NCI-H1930 (cell line): ENCODE measurements around the gene PRRG2.

ENCODE experiments used
- DNase-seq, 2 experiments: peaks; one replicate each; lab custom pipeline; 2025; lab: John Stamatoyannopoulos, UW

PRRG2 gene

DNA sequence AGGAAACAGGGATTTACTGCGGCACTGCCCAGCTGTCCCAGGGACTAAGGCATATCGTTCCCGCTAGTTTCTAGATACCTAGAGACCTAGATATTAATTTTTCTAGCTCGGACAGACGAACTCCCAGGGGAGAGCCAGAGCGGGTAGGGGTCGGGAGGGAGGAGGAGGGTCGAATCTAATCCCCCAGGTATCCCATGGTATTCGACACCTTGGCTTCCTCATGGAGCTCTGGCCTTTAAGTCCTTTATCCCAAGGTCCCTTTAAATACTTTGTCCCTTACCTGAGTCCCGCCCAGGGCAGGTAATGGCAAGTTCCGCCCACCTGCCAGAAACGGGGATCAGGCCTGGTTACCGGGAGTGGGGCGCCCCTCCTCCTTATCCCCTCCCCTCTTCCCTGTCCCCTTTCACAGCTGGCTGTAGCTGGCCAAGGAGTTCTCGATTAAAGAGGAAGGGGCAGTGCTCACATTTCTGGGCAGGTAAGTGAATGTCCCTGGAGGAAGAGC is at the start of gene PRRG2:
Gene PRRG2, plus strand, starts transcription at position 310 of the 502 bp plus-strand sequence. CDS start 1,904 bp downstream, outside the sequence.
- no peak for DNase-seq

- DNase-seq: peak; percentile 54 to 72
Measured at GRCh38 chr19:49533551-49534488, 47.3 kb upstream of the PRRG2 start.

GRCh38 chr19:49534632-49535385 is 46.3 kb upstream of the PRRG2 start:
- no peak for DNase-seq

DNA sequence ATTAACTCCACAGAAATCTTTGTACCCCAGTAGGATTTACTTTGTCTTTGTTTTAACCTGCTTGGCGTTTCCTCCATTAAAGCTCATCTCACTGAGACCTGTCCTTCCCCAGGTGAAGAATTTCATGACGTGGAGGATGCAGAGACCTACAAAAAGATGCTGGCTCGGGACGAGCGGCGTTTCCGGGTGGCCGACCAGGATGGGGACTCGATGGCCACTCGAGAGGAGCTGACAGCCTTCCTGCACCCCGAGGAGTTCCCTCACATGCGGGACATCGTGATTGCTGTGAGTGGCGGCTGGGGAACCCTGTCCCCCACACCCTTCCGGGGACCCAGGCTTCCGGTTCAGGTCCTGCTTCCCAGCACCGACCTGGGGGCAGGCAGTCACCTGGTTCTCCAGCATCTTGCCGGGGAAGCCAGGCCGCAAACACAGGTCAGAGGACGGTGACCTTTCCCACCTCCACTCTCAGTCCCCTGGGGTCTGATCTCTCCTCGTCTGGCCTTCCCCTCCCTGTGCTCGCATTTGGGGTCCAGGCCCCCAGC is 44.1 kb upstream of the PRRG2 start:
- DNase-seq: no peak

DNA sequence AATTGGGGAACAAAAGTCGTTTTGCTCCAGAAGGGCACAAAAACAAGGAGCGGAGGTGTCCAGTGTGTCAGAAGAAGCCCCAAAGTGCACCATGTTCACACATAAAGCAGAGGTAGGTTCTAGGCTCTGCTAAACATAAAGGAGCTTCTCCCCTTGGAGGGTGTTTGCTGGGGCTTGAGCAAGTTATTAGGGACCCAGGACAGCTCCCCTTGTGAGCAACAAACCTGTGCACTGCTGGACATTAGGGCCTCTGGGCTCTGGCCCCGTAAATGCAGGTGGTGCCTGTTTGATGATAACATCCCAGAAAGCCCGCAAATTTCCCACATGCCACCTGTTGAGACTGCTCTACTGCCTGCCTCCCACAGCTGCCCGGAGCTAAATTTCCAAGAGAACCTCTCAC is 42.5 kb upstream of the PRRG2 start:
- no peak for DNase-seq

DNA sequence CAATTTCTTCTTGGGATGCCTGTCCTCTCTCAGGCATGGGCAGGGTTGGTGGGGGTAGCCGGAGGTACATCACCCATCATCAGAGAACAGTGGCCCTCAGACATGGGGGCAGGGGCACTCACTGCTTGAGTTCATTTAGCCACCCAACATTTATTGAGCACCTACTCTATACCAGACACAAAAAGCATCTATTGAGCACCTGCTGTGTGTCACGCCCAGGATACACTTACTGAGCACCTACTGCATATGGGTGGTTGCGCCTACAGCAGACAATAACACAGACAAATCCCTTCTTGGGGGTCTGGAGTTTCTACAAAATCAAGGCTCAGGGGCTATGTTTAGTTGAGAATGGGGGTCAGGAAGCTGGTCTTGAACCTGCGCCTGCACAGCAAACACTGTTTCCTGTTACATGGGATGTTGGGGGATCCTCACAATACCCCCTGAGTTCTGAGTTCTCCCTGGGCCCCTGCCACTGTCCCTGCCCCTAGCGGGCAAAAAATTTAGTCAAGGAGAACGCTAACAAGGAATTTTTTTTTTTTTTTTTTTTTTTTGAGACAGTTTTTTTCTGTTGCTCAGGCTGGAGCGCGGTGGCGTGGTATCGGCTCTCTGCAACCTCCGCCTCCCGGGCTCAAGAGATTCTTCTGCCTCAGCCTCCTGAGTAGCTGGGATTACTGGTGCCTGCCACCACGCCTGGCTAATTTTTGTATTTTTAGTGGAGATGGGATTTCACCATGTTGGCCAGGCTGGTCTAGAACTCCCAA is 41.7 kb upstream of the PRRG2 start:
- no peak for DNase-seq

DNA sequence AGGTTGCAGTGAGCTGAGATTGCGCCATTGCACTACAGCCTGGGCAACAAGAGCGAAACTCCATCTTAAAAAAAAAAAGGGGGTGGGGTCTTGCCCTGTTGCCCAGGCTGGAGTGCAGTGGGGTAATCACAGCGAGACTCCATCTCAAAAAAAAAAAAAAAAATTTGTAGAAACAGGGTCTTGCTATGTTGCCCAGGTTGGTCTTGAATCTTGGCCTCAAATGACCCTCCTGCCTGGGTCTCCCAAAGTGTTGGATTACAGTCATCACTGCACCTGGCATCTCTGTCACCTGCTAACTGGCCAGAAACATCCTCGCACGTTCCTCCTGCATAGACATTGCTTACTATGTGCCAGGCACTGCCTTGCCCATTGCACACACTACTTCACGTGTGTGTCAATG is 39.2 kb upstream of the PRRG2 start:
- no peak for DNase-seq

- no peak for DNase-seq
Measured at GRCh38 chr19:49542446-49542845, 38.7 kb upstream of the PRRG2 start.

DNA sequence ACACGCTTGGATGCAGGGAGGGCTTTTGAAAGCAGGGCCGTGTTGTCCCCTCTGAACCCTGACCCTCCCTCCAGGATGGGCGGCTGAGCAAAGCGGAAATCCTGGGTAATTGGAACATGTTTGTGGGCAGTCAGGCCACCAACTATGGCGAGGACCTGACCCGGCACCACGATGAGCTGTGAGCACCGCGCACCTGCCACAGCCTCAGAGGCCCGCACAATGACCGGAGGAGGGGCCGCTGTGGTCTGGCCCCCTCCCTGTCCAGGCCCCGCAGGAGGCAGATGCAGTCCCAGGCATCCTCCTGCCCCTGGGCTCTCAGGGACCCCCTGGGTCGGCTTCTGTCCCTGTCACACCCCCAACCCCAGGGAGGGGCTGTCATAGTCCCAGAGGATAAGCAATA is 38.1 kb upstream of the PRRG2 start:
- DNase-seq: no peak

DNA sequence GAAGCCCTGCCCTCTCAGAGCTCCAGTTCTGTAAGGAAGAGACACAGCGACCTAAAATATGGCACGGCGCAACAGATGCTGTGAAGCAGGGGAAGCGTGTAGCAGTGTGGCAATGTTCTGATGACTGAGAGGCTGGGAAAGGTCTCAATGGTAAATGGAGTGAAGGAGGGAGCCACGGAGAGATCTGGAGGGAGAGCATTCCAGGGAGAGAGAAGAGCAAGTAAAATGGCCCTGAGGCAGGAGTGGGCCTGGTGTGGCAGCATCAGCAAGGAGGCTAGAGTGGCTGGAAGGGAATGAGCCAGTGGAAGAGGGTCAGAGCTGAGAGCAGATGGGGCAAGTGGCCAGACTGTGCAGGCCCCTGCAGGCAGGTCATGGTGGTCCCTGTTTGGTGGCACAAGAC is 37.0 kb upstream of the PRRG2 start:
- no peak for DNase-seq

DNA sequence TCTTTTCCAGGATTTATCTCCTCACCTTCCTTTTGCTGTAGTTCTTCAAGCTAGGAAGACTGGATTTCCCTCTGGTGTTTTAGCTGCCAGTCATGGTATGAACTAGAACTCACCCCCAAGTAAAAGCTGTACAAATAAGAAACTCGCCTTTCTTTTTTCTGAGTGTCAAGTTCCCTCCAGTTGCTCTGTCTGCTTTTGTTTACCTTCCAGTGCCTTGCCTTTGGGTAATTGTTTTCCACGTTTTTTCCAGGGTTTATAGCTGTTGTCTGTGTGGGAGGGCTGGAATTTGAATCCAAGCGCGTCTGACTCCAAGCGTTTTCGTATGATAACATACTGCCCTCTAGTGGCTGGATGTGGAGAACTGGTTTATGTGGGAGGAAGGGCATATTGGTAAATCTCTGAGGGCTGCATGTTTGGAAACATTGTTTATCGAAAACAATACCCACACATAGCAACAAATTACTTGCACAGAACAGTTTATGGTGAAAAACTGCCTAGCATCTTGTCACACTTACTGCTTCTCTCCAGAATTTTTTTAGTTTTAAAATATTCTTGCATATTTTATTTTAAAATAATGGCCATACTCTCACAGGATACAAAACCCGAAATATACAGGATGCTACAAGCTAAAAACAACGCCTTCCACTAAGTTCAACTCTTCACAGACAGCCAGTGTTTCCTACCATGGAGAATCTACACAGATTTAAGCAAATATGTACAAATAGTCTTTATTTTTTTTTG is 34.1 kb upstream of the PRRG2 start:
- peak; percentile 73 to 94 for DNase-seq

DNA sequence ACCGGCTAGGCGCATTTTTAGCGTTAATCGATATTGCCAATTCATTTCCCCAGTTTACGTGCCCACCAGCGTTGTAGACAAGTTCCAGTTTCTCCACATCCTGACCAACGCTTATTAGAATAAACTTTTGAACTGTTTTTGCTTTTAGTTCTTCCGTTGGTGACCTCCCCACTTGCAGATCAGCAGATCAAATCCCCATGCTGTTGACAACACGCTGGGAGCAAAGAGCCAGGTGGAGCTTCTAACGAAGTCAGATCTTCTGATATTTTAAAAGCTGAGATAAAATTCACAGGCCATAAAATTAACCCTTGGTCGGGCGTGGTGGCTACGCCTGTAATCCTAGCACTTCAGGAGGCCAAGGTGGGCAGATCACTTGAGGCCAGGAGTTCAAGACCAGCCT is 32.1 kb upstream of the PRRG2 start:
- DNase-seq: no peak

- no peak for DNase-seq
Measured at GRCh38 chr19:49551531-49551930, 29.6 kb upstream of the PRRG2 start.

- no peak for DNase-seq
Measured at GRCh38 chr19:49552749-49553148, 28.4 kb upstream of the PRRG2 start.

- DNase-seq: no peak
Measured at GRCh38 chr19:49553451-49554271, 27.5 kb upstream of the PRRG2 start.

DNA sequence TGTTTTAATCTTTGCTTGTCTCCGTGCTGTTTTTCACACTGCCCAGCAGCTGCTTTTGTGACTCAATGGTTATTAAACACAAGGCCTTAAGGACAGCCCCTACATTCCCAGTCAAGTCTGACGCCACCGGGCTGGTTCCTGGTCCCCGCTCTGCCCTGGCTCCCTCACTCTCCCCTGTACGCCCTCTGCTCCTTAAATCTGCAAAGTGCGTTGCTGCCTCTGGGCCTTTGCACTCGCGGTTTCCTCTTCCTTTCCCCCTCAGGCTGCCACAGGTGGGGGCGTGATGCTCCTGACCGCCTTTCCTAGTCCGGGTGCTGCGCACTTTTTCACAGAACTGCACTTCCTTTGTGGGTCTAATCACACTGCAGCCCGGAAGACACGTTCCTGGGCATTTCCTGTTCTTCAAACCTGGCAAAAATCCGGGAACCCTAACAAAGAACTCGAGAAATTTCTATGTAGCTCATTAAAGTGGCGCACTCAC is 26.4 kb upstream of the PRRG2 start:
- no peak for DNase-seq

DNA sequence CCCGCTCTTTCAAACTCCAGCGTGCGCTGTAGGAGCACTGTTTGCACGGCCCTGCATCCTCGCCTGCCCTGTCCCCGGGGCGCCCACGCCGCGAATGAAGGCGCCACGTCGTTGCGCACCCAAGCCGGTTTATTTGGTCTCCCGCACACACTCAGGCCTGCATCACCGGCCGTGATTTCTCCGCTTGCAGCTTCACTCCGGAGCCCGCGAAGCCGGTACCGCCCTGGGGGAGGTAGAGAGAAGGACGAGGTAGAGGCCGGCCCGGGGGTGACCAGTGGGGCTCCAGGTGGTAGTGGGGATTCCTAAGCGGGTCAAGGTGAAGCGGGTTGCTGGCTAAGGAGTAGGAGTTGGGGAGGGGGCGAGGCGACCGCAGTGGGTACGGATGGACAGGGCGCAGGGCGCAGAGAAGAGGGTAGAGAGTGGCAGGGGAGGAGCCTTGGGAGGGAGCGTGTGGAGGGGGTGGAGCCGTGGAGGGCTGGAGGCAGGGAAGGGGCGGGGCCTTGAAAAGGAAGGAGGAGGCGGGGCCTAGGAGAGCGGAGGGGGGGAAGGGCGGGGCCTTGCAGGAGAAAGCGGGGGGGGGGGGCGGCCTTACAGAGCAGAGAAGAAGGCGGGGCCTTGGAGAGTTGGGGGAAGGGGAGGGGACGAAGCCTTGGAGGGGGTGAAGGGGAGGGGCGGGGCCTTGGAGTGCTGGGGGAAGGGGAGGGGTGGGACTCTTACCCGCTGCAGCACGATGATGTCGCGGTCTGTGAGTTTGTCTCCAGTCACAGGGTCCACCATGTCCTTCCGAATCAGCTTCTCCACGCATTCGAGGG is 25.3 kb upstream of the PRRG2 start:
- peak in 1 of 2 experiments; percentile 23 for DNase-seq

- no peak for DNase-seq
Measured at GRCh38 chr19:49556412-49557398, 24.4 kb upstream of the PRRG2 start.
